ENCODE data around the gene R3HDM1.
A peak's percentile ranks its signal among the peaks of the same experiment; 100 is the strongest.
"Not testable (repeated sequence)": the region's sequence is repeated elsewhere in the genome, so short reads cannot be mapped to it uniquely, and the experiment has no call there.

R3HDM1 gene

GRCh38 chr2:135531231-135532197 lies at the start of gene R3HDM1:
Gene R3HDM1, plus strand, starts transcription at chr2:135531484. Its CDS starts 73,362 bp downstream, at chr2:135604846.
- ATAC-seq (replicated peaks), result peak; percentile 83 to 85
- Mint-ChIP-seq H3K4me3 (no peak within 1 kb of the TSS), H3K27ac (no peak within 1 kb of the TSS)

GRCh38 chr2:135485441-135485840 lies 45.8 kb upstream of the R3HDM1 start:
- Mint-ChIP-seq H3K36me3 (peaks cover 44 to 50% of the 10 kb centered on the region in 2 donors), H3K27me3 (no peaks in the 10 kb centered on the region), H3K9me3 (peaks cover 7 to 11% of the 10 kb centered on the region in 2 donors), H3K27ac (no peak overlapping the region), H3K4me1 (peaks cover 0 to 7% of the 10 kb centered on the region in 2 donors), H3K4me3 (no peak overlapping the region)
- ATAC-seq (replicated peaks) (no peak), DNase-seq (no peak)

More at GRCh38 chr2:135531231-135532197, at the start of gene R3HDM1:
- DNase-seq, result peak; percentile 98
- Mint-ChIP-seq H3K4me1 (peaks cover 7 to 31% of the 10 kb centered on the region in 2 donors), H3K36me3 (peaks cover 3 to 5% of the 10 kb centered on the region in 2 donors), H3K27me3 (no peaks in the 10 kb centered on the region), H3K9me3 (no peaks in the 10 kb centered on the region)

GRCh38 chr2:135490376-135490775 lies 40.9 kb upstream of the R3HDM1 start:
- ATAC-seq (replicated peaks), result no peak
- no peak for DNase-seq
- Mint-ChIP-seq H3K4me3 (no peak overlapping the region), H3K27me3 (no peaks in the 10 kb centered on the region), H3K4me1 (peaks cover 0 to 7% of the 10 kb centered on the region in 2 donors), H3K27ac (no peak overlapping the region), H3K9me3 (peaks cover 3 to 15% of the 10 kb centered on the region in 2 donors), H3K36me3 (peaks cover 42 to 61% of the 10 kb centered on the region in 2 donors)

GRCh38 chr2:135494503-135494902 lies 36.8 kb upstream of the R3HDM1 start:
- Mint-ChIP-seq H3K4me3 (no peak overlapping the region), H3K27me3 (no peaks in the 10 kb centered on the region), H3K9me3 (peaks cover 15 to 16% of the 10 kb centered on the region in 2 donors), H3K27ac (no peak overlapping the region), H3K4me1 (peaks cover 0 to 4% of the 10 kb centered on the region in 2 donors), H3K36me3 (peaks cover 35 to 57% of the 10 kb centered on the region in 2 donors)
- DNase-seq (no peak), ATAC-seq (replicated peaks) (no peak)

- H3K36me3 Mint-ChIP-seq, result peaks cover 34 to 57% of the 10 kb centered on the region in 2 donors
- H3K27ac Mint-ChIP-seq, result no peak overlapping the region
- no peak overlapping the region for H3K4me3 Mint-ChIP-seq
These were observed 36.4 kb upstream of the R3HDM1 start for GRCh38 chr2:135494917-135495316.

GRCh38 chr2:135498588-135498987 lies 32.7 kb upstream of the R3HDM1 start:
- Mint-ChIP-seq H3K9me3 (peaks cover 15 to 18% of the 10 kb centered on the region in 2 donors), H3K36me3 (peaks cover 46 to 70% of the 10 kb centered on the region in 2 donors)
- H3K27me3 Mint-ChIP-seq; H3K4me1 Mint-ChIP-seq; H3K27ac Mint-ChIP-seq; H3K4me3 Mint-ChIP-seq; ATAC-seq (replicated peaks); DNase-seq: not testable (repeated sequence)

More at GRCh38 chr2:135494917-135495316, 36.4 kb upstream of the R3HDM1 start:
- DNase-seq (no peak), ATAC-seq (replicated peaks) (no peak)
- Mint-ChIP-seq H3K27me3 (no peaks in the 10 kb centered on the region), H3K9me3 (peaks cover 17% of the 10 kb centered on the region in 2 donors), H3K4me1 (peaks cover 0 to under 1% of the 10 kb centered on the region in 2 donors)

GRCh38 chr2:135504811-135505210 lies 26.5 kb upstream of the R3HDM1 start:
- Mint-ChIP-seq H3K36me3 (peaks cover 33 to 45% of the 10 kb centered on the region in 2 donors), H3K9me3 (peaks cover 1 to 4% of the 10 kb centered on the region in 2 donors), H3K4me3 (no peak overlapping the region), H3K27me3 (no peaks in the 10 kb centered on the region), H3K27ac (no peak overlapping the region), H3K4me1 (no peaks in the 10 kb centered on the region)
- DNase-seq (no peak), ATAC-seq (replicated peaks) (no peak)

- ATAC-seq (replicated peaks) (no peak), DNase-seq (no peak)
- Mint-ChIP-seq H3K4me1 (peaks cover 0 to 1% of the 10 kb centered on the region in 2 donors), H3K9me3 (peaks cover 0 to 3% of the 10 kb centered on the region in 2 donors), H3K36me3 (peaks cover 24 to 27% of the 10 kb centered on the region in 2 donors), H3K27me3 (no peaks in the 10 kb centered on the region), H3K27ac (no peak overlapping the region), H3K4me3 (no peak overlapping the region)
These were observed 20.7 kb upstream of the R3HDM1 start for GRCh38 chr2:135510577-135510976.

- H3K27ac Mint-ChIP-seq, result no peak overlapping the region
- H3K4me1 Mint-ChIP-seq, result peaks cover 0 to 1% of the 10 kb centered on the region in 2 donors
- H3K27me3 Mint-ChIP-seq, result no peaks in the 10 kb centered on the region
- ATAC-seq (replicated peaks), result no peak
- peaks cover 22 to 23% of the 10 kb centered on the region in 2 donors for H3K36me3 Mint-ChIP-seq
- peaks cover 0 to 3% of the 10 kb centered on the region in 2 donors for H3K9me3 Mint-ChIP-seq
- H3K4me3 Mint-ChIP-seq, result no peak overlapping the region
- DNase-seq, result no peak
These were observed 19.2 kb upstream of the R3HDM1 start for GRCh38 chr2:135512099-135512498.

GRCh38 chr2:135525786-135526185 lies 5.5 kb upstream of the R3HDM1 start:
- H3K27ac Mint-ChIP-seq, result no peak overlapping the region
- ATAC-seq (replicated peaks), result no peak
- H3K36me3 Mint-ChIP-seq, result peaks cover 12 to 22% of the 10 kb centered on the region in 2 donors
- DNase-seq, result no peak
- peaks cover 0 to 13% of the 10 kb centered on the region in 2 donors for H3K4me1 Mint-ChIP-seq
- no peaks in the 10 kb centered on the region for H3K27me3 Mint-ChIP-seq
- H3K9me3 Mint-ChIP-seq, result peaks cover 0 to 1% of the 10 kb centered on the region in 2 donors
- no peak overlapping the region for H3K4me3 Mint-ChIP-seq

- H3K9me3 Mint-ChIP-seq, result no peaks in the 10 kb centered on the region
- no peak overlapping the region for H3K27ac Mint-ChIP-seq
- H3K36me3 Mint-ChIP-seq, result peaks cover 3 to 15% of the 10 kb centered on the region in 2 donors
- H3K27me3 Mint-ChIP-seq, result no peaks in the 10 kb centered on the region
- H3K4me1 Mint-ChIP-seq, result peaks cover 6 to 18% of the 10 kb centered on the region in 2 donors
- H3K4me3 Mint-ChIP-seq, result no peak overlapping the region
- ATAC-seq (replicated peaks) (no peak), DNase-seq (no peak)
These were observed 3.3 kb upstream of the R3HDM1 start for GRCh38 chr2:135528006-135528405.

GRCh38 chr2:135530313-135531230 lies 712 bp upstream of the R3HDM1 start, which contains the start of gene ZRANB3:
Gene ZRANB3, minus strand, starts transcription at chr2:135531218.
- Mint-ChIP-seq H3K27ac (no peak within 1 kb of the TSS), H3K36me3 (peaks cover 0 to 5% of the 10 kb centered on the region in 2 donors), H3K4me1 (peaks cover 7 to 25% of the 10 kb centered on the region in 2 donors), H3K4me3 (no peak within 1 kb of the TSS), H3K9me3 (no peaks in the 10 kb centered on the region), H3K27me3 (no peaks in the 10 kb centered on the region)
- DNase-seq, result peak; percentile 95
- peak; percentile 74 to 75 for ATAC-seq (replicated peaks)

- DNase-seq, result no peak
- H3K4me1 Mint-ChIP-seq, result peaks cover 7 to 31% of the 10 kb centered on the region in 2 donors
- H3K36me3 Mint-ChIP-seq, result peaks cover under 1 to 3% of the 10 kb centered on the region in 2 donors
These were observed 1.3 kb downstream of the R3HDM1 start for GRCh38 chr2:135532581-135532980.

GRCh38 chr2:135533545-135533944 lies 2.3 kb downstream of the R3HDM1 start:
- not testable (repeated sequence) for H3K27ac Mint-ChIP-seq; H3K36me3 Mint-ChIP-seq; H3K27me3 Mint-ChIP-seq; DNase-seq; H3K4me3 Mint-ChIP-seq; ATAC-seq (replicated peaks); H3K9me3 Mint-ChIP-seq
- peaks cover 7 to 28% of the 10 kb centered on the region in 2 donors for H3K4me1 Mint-ChIP-seq

More at GRCh38 chr2:135532581-135532980, 1.3 kb downstream of the R3HDM1 start:
- Mint-ChIP-seq H3K9me3 (no peaks in the 10 kb centered on the region), H3K4me3 (peak overlapping the region in 1 of 2 donors; percentile 37), H3K27me3 (no peaks in the 10 kb centered on the region), H3K27ac (no peak overlapping the region)
- ATAC-seq (replicated peaks), result no peak
